Measurements from ENCODE around the gene AGAP1. TPM values are rescaled to one million over a fixed set of nuclear protein-coding genes. Genes with fewer than 3 reads are reported as not detected.

Gene AGAP1
- total RNA-seq, 1 donor from 2014 or later = 17.5 TPM

- H3K4me3 ChIP-seq (ENCODE audit: low read depth, low read length) = no peak overlapping the region
- no peak for DNase-seq (ENCODE audit: low read depth)
- no peak for TF ChIP-seq CTCF (conservative IDR thresholded peaks at IDR 0.05; ENCODE audit: low read depth, low read length)
Observed at GRCh38 chr2:235690809-235691450, 197.1 kb downstream of the AGAP1 start.

GRCh38 chr2:235692076-235692475 lies 198.2 kb downstream of the AGAP1 start:
- DNase-seq (ENCODE audit: low read depth) = no peak
- TF ChIP-seq CTCF (conservative IDR thresholded peaks at IDR 0.05; ENCODE audit: low read depth, low read length) = no peak

GRCh38 chr2:235692671-235693171 lies 198.9 kb downstream of the AGAP1 start:
- no peak overlapping the region for H3K4me3 ChIP-seq (ENCODE audit: low read depth, low read length)
- DNase-seq (ENCODE audit: low read depth) = no peak
- no peak for TF ChIP-seq CTCF (conservative IDR thresholded peaks at IDR 0.05; ENCODE audit: low read depth, low read length)

More at GRCh38 chr2:235692076-235692475, 198.2 kb downstream of the AGAP1 start:
- H3K4me3 ChIP-seq (ENCODE audit: low read depth, low read length) = no peak overlapping the region

GRCh38 chr2:235693279-235693678 lies 199.4 kb downstream of the AGAP1 start:
- TF ChIP-seq CTCF (conservative IDR thresholded peaks at IDR 0.05; ENCODE audit: low read depth, low read length) = no peak
- H3K4me3 ChIP-seq (ENCODE audit: low read depth, low read length) = no peak overlapping the region
- DNase-seq (ENCODE audit: low read depth) = no peak

GRCh38 chr2:235694721-235695601 lies 201.1 kb downstream of the AGAP1 start:
- DNase-seq (ENCODE audit: low read depth) = no peak
- TF ChIP-seq CTCF (conservative IDR thresholded peaks at IDR 0.05; ENCODE audit: low read depth, low read length) = no peak
- H3K4me3 ChIP-seq (ENCODE audit: low read depth, low read length) = no peak overlapping the region

- DNase-seq (ENCODE audit: low read depth) = no peak
- no peak for TF ChIP-seq CTCF (conservative IDR thresholded peaks at IDR 0.05; ENCODE audit: low read depth, low read length)
- no peak overlapping the region for H3K4me3 ChIP-seq (ENCODE audit: low read depth, low read length)
Observed at GRCh38 chr2:235695602-235695895, 201.7 kb downstream of the AGAP1 start.

Measured in epithelial cell of proximal tubule (primary cell).